ENCODE measurements around the gene SLC38A3. TPM values are rescaled to one million over a fixed set of nuclear protein-coding genes. Genes with fewer than 3 reads are reported as not detected.

SLC38A3 gene
- total RNA-seq, 4 donors from 2014 or later: 0.62 TPM; not detected in 3

- no peak for TF ChIP-seq CTCF (IDR thresholded peaks at IDR 0.05)
- no peak for TF ChIP-seq POLR2A (IDR thresholded peaks at IDR 0.05)
- intact Hi-C loops (cut with DNase I; ENCODE audit: low total_unique reads): no loop called here
- no peak for DNase-seq (ENCODE audit: low spot score in 2 of 2)
- 58 to 80% methylated on average over 7 of the region's 7 CpGs for WGBS, 2 donors
- no peak overlapping the region for H3K4me3 ChIP-seq (ENCODE audit: low read depth, poor library complexity, severe bottlenecking)
Measured at GRCh38 chr3:50264964-50265485, 60.0 kb downstream of the SLC38A3 start.

- 50 to 60% methylated on average over 1 of the region's 1 CpG for WGBS, 2 donors
- TF ChIP-seq CTCF (IDR thresholded peaks at IDR 0.05) (no peak), POLR2A (IDR thresholded peaks at IDR 0.05) (no peak)
- no peak overlapping the region for H3K4me3 ChIP-seq (ENCODE audit: low read depth, poor library complexity, severe bottlenecking)
- DNase-seq (ENCODE audit: low spot score in 2 of 2): no peak
- intact Hi-C loops (cut with DNase I; ENCODE audit: low total_unique reads): no loop called here
Measured at GRCh38 chr3:50265571-50265970, 60.5 kb downstream of the SLC38A3 start.

DNA sequence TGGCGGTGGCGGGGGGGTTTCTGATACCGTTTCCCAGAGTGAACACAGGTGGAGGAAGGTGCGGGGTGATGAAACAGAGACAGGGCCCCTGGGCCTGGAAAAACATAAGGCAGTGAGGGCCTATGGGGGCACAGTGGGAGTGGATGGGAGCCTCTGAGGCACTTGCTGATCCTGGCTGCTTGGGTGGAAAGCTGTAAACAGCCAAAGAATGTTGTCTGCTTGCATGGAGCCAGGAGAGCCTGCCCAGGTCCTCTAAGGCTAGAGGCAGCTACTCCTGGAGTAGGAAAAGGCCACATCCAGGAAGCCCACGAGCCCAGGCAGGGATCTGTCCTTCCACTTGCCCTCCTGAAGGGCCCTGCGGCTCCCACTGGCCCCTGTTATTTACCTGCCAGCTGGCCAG is 60.9 kb downstream of the SLC38A3 start:
- TF ChIP-seq POLR2A (IDR thresholded peaks at IDR 0.05) (no peak), CTCF (IDR thresholded peaks at IDR 0.05) (no peak)
- WGBS, 2 donors: 83 to 84% methylated on average over 6 of the region's 6 CpGs
- intact Hi-C loops (cut with DNase I; ENCODE audit: low total_unique reads): no loop called here
- no peak overlapping the region for H3K4me3 ChIP-seq (ENCODE audit: low read depth, poor library complexity, severe bottlenecking)
- DNase-seq (ENCODE audit: low spot score in 2 of 2): no peak

DNA sequence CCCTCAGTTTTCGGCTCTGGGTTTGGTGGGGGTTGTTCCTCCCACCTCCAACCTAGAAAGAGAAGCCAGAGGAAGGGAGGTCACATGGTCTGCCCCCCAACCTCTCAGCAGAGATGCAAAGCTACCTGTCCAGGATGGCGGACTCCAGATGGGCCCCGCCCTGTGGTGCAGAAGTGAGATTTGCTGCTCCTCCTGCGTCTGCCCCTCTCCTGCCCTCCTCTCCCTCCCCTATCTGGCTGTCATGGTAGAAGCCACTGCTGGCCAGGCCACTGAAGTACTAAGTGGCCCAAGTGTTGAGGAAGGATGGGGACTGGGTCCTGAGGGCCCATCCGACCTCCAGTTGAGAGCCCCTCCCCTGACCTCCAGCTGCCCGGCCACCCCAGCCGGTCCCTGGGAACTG is 61.8 kb downstream of the SLC38A3 start:
- intact Hi-C loops (cut with DNase I; ENCODE audit: low total_unique reads): no loop called here
- DNase-seq (ENCODE audit: low spot score in 2 of 2): no peak
- TF ChIP-seq CTCF (IDR thresholded peaks at IDR 0.05): no peak
- TF ChIP-seq POLR2A (IDR thresholded peaks at IDR 0.05): no peak
- WGBS, 2 donors: 54 to 72% methylated on average over 7 of the region's 7 CpGs
- H3K4me3 ChIP-seq (ENCODE audit: low read depth, poor library complexity, severe bottlenecking): no peak overlapping the region

DNA sequence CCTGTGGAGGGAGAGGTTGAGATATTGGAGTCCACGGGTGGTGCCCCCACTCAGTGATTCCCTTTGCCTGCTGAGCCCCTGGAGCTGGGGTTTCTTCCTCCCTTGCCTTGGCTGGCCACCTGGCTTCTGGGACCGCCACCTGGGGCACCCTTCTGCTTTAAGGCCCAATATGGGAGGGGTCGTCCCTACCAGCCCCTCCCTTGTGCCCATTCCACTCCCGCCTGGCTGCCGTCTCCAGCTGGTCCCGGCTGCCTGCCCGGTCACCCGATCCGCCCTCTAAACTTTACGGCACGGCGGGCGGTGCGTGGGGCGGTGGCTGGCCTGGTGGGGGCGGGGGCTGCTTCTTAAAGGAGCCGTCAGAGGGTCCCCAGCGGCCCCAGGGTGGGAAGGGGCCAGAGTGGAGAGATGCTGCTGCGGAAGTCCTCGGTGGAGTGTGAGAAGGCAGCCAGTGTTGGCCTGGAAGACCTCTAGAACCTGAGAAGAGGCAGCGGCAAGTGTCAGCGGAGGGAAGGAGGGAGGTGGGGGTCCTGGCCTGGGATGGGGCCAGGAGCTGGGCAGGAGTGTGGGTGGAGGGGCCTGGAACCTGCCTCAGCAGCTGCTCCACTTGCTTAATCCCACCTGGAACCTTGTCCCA is 62.3 kb downstream of the SLC38A3 start:
- intact Hi-C loops (cut with DNase I; ENCODE audit: low total_unique reads): no loop called here
- H3K4me3 ChIP-seq (ENCODE audit: low read depth, poor library complexity, severe bottlenecking): peak overlapping the region; percentile 12
- DNase-seq (ENCODE audit: low spot score in 2 of 2): no peak
- WGBS, 2 donors: 10 to 14% methylated on average over 22 of the region's 22 CpGs
- no peak for TF ChIP-seq CTCF (IDR thresholded peaks at IDR 0.05)
- TF ChIP-seq POLR2A (IDR thresholded peaks at IDR 0.05): no peak

GRCh38 chr3:50268276-50268675 is 63.2 kb downstream of the SLC38A3 start:
- no peak for TF ChIP-seq CTCF (IDR thresholded peaks at IDR 0.05)
- TF ChIP-seq POLR2A (IDR thresholded peaks at IDR 0.05): no peak
- intact Hi-C loops (cut with DNase I; ENCODE audit: low total_unique reads): no loop called here
- no peak overlapping the region for H3K4me3 ChIP-seq (ENCODE audit: low read depth, poor library complexity, severe bottlenecking)
- DNase-seq (ENCODE audit: low spot score in 2 of 2): no peak
- WGBS, 2 donors: 27 to 29% methylated on average over 3 of the region's 3 CpGs
